PFSK-1 (cell line): ENCODE data around the gene CISTR.

Experiments
- FOXP2 ChIP-seq: optimal IDR thresholded peaks from 2 replicates; pipeline ENCODE3; 2011; ENCODE audit warnings: borderline replicate concordance, control low read depth, inconsistent platforms; ENCODE audit not compliant: insufficient read depth; ENCODE audit errors: extremely low read length, extremely low read depth
- POLR2AphosphoS5 ChIP-seq: IDR thresholded peaks from 2 replicates; pipeline ENCODE4 v1.6.1; 2012; ENCODE audit warnings: low read depth, mild to moderate bottlenecking, control low read depth, low read length, moderate library complexity
- REST ChIP-seq, 2 experiments: IDR thresholded peaks; 2 replicates each; pipeline versions ENCODE4 v1.6.1 to v1.8.0; 2011 to 2012; ENCODE audit warnings: low read depth in 2 of 2, low read length in 2 of 2, control low read depth in 1 of 2, inconsistent platforms in 1 of 2, mild to moderate bottlenecking in 1 of 2, moderate library complexity in 1 of 2; ENCODE audit not compliant: insufficient read depth in 1 of 2
- SIN3A ChIP-seq: IDR thresholded peaks from 2 replicates; pipeline ENCODE4 v1.6.1; 2012; ENCODE audit warnings: mild to moderate bottlenecking, low read length, moderate library complexity, borderline replicate concordance; ENCODE audit not compliant: insufficient read depth
- TAF1 ChIP-seq: IDR thresholded peaks from 2 replicates; pipeline ENCODE4 v1.6.1; 2012; ENCODE audit warnings: low read length, control low read depth, borderline replicate concordance; ENCODE audit not compliant: insufficient read depth

The CISTR gene

GRCh38 chr12:53749986-53750811 lies 1.6 kb downstream of the CISTR start:
- TF ChIP-seq REST (IDR thresholded peaks at IDR 0.05; ENCODE audit: insufficient read depth in 1 of 2, low read depth in 2 of 2, low read length in 2 of 2), result no peak
- no peak for TF ChIP-seq FOXP2

GRCh38 chr12:53748072-53748840 lies 3.5 kb downstream of the CISTR start:
- TF ChIP-seq FOXP2 (no peak), REST (IDR thresholded peaks at IDR 0.05; ENCODE audit: insufficient read depth in 1 of 2, low read depth in 2 of 2, low read length in 2 of 2) (no peak), SIN3A (no peak)

- no peak for TF ChIP-seq TAF1
- TF ChIP-seq POLR2AphosphoS5, result no peak
- TF ChIP-seq FOXP2, result no peak
- TF ChIP-seq REST (IDR thresholded peaks at IDR 0.05; ENCODE audit: insufficient read depth in 1 of 2, low read depth in 2 of 2, low read length in 2 of 2), result no peak
- no peak for TF ChIP-seq SIN3A
These were observed 4.7 kb downstream of the CISTR start for GRCh38 chr12:53747095-53747494.

GRCh38 chr12:53746592-53747092 lies 5.1 kb downstream of the CISTR start:
- no peak for TF ChIP-seq SIN3A
- no peak for TF ChIP-seq POLR2AphosphoS5
- TF ChIP-seq REST (IDR thresholded peaks at IDR 0.05; ENCODE audit: insufficient read depth in 1 of 2, low read depth in 2 of 2, low read length in 2 of 2), result no peak
- TF ChIP-seq TAF1, result no peak
- TF ChIP-seq FOXP2, result no peak
